H1 (cell line): ENCODE measurements around the gene GIPC1. TPM values are rescaled to one million over a fixed set of nuclear protein-coding genes. Genes with fewer than 3 reads are reported as not detected.

Experiments
- HDAC6 ChIP-seq: IDR thresholded peaks from one replicate; pipeline ENCODE4 v1.7.1; 2012; ENCODE audit warnings: low read depth, mild to moderate bottlenecking, inconsistent platforms, low read length, moderate library complexity
- RBBP5 ChIP-seq: IDR thresholded peaks from 2 replicates; pipeline ENCODE4 v1.7.1; 2012; ENCODE audit warnings: low read depth, mild to moderate bottlenecking, inconsistent platforms, low read length, moderate library complexity, borderline replicate concordance
- SIN3A ChIP-seq, 2 experiments: IDR thresholded peaks in 1 of 2; conservative IDR thresholded peaks in 1 of 2; 2 replicates each; pipeline ENCODE4 v1.6.1; 2011 to 2012; ENCODE audit warnings: low read length in 2 of 2, improper control_type of control experiment in 1 of 2, low read depth in 1 of 2, mild to moderate bottlenecking in 1 of 2
- polyA plus RNA-seq, 7 experiments: library from polyadenylated mRNA; depleted of rRNA in 3 of 7; stranded (reverse) in 5 of 7; unstranded in 2 of 7; fragments of >200 nt in 5 of 7; fragments of 200-250 nt in 2 of 7; gene quantifications; 1 replicate in 5 of 7; 2 replicates in 1 of 7; 4 replicates in 1 of 7; pipeline versions ENCODE4 v1.2.1 to v1.2.3, GENCODE V29; 2011 to 2013; ENCODE audit warnings: missing spikeins in 2 of 7, mixed read lengths in 2 of 7
- total RNA-seq: library from RNA; stranded (reverse); fragmentation: NEBNext Ultra II Directional; extraction: Animal tissue kit (Norgen Biotek cat#: 25700); gene quantifications from 2 replicates; pipeline ENCODE4 v1.2.1, GENCODE V29; 2021

The GIPC1 gene
- total and polyA plus RNA-seq, 2 of the 8 experiments (the other 6 are each of a cell fraction or from before 2014, with no cell fraction given) = 65.6 to 72.0 TPM

GRCh38 chr19:14507704-14508542 lies 12.0 kb upstream of the GIPC1 start (continued):
- TF ChIP-seq RBBP5 = no peak
- TF ChIP-seq HDAC6 = no peak
- TF ChIP-seq SIN3A (conservative IDR thresholded peaks at IDR 0.05 in 1 of 2, IDR thresholded peaks at IDR 0.05 in 1 of 2; ENCODE audit: low read depth in 1 of 2, low read length in 2 of 2) = no peak
